Tibial nerve (tissue), 3 donors: Measurements from ENCODE around the gene CDR2L.

Experiments used
- POLR2A ChIP-seq, 2 donors: fragments of 450-650 bp; IDR thresholded peaks; one replicate each; pipeline ENCODE4 v1.6.1; 2017; ENCODE audit warnings: antibody characterized with exemption in 2 of 2, mild to moderate bottlenecking in 2 of 2, moderate library complexity in 2 of 2
- TF ChIP-seq, protein P1 (sequence below), 5 experiments: fragments of 200-600 bp in 3 of 5; fragments of 450-650 bp in 2 of 5; sonication (generic) in 3 of 5; IDR thresholded peaks; one replicate each; pipeline ENCODE4 v1.5.1; 2016 to 2019; ENCODE audit warnings: antibody characterized with exemption in 5 of 5, mild to moderate bottlenecking in 3 of 5, moderate library complexity in 2 of 5

GRCh38 chr17:75034236-75034908 lies 46.9 kb downstream of the CDR2L start:
- TF ChIP-seq, protein P1, sequence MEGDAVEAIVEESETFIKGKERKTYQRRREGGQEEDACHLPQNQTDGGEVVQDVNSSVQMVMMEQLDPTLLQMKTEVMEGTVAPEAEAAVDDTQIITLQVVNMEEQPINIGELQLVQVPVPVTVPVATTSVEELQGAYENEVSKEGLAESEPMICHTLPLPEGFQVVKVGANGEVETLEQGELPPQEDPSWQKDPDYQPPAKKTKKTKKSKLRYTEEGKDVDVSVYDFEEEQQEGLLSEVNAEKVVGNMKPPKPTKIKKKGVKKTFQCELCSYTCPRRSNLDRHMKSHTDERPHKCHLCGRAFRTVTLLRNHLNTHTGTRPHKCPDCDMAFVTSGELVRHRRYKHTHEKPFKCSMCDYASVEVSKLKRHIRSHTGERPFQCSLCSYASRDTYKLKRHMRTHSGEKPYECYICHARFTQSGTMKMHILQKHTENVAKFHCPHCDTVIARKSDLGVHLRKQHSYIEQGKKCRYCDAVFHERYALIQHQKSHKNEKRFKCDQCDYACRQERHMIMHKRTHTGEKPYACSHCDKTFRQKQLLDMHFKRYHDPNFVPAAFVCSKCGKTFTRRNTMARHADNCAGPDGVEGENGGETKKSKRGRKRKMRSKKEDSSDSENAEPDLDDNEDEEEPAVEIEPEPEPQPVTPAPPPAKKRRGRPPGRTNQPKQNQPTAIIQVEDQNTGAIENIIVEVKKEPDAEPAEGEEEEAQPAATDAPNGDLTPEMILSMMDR (IDR thresholded peaks at IDR 0.05): peak in 2 of 5 experiments; percentile 25 to 52
- TF ChIP-seq POLR2A (IDR thresholded peaks at IDR 0.05): no peak
